NCI-H146 treated with DMSO at 0.1 percent for 48 hours (cell line): ENCODE measurements around the gene SLC6A19.

Experiments
- DNase-seq: peaks from one replicate; lab custom pipeline; 2025; ENCODE audit not compliant: unreplicated experiment; lab: John Stamatoyannopoulos, UW

The SLC6A19 gene

DNA sequence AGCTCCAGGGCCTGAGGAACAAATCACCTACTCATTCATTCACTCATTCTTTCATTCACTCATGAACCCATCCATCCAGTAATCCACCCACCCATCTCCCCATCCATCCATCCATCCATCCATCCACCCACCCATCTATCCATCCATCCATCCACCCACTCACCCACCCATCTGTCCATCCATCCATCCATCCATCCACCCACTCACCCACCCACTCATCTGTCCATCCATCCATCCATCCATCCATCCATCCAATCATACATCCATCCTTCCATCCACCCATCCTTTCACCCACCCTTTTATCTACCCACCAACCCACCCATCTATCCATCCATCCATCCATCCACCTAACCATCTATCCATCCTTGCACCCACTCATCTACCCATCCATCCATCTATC, 35.5 kb upstream of the SLC6A19 start:
- DNase-seq: no peak

- DNase-seq: no peak
These were observed 35.0 kb upstream of the SLC6A19 start for GRCh38 chr5:1166370-1166769.

DNA sequence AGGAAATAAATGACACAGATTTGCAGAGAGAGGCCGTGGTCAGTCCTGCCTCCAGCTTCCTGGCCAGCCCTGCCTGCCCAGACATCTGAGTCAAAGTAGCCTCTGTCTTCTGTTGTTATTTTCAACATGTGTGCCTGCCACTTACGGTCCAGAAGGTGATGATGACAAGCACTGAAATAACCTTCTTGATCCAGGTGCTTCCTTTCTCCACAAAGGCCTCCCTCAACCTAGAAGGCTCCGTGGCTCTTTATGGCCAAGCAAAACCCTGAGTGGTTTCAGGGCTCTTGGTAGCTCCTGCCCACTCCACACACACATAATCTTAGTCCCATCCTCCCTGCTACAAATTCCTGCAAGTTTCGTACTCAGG, 34.1 kb upstream of the SLC6A19 start:
- DNase-seq: no peak

GRCh38 chr5:1167728-1168709, 33.4 kb upstream of the SLC6A19 start:
- DNase-seq: peak; percentile 78

DNA sequence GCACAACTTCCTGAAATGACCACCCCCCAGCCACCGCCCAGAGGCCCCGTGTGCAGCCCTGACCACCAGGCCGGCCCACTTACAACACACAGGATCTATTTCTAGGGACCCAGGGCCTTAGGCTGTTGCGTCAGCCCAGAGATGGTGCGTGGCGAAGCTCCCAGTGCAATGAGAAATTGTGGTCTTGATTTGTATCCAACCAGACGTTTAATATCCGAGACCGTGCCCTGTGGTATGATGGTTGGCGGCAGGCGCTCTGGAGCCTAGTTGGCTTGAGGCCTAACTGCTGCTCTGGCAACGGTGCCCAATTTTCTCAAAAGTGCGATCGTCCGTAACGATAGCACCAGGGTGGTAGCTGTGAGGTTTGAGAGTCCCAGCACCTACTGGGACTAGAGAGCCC, 32.6 kb upstream of the SLC6A19 start:
- no peak for DNase-seq

DNA sequence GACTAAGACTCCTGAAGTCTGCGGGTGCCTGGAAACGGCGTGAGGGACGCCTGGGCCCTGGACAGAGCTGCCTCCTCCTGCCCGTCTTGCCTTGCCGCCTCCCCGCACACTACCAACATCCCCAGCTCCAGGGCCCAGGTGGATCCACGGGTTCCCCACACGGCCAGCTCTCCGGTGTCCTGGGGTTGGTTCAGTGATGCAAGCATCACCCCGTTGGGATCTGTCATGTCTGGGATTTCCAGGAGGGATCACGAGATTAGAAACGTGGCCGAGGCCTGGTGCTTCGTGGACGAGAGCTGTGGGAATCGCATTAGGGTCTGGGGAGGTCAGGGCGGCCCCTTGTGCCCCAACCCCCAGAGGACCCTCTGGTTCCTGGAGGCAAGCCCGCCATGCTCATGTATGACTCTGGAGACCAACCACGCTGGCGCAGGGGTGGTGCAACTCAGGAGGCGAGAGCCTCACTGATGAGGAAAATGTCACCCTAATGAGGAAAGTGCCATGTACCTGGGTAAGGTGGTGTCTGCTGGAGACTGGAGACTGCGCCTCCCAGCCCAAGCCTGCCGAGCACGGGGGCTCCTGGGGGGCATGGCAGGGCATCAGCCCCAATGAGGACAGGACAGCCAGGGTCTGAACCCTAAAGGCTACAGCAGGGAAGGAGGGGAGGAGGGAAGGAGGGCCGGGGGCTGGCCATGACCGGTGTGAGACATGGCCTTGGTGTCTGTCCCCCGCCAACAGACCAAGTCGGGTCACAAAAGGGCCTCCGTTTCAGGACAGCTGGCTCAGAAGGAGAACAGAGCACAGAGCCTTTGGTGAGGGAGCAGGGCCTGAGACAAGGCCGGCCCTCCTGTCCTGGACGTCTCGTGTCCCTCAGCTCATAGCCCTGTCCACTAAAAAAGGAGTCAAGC, 31.9 kb upstream of the SLC6A19 start:
- DNase-seq: no peak

GRCh38 chr5:1171340-1171941, 30.0 kb upstream of the SLC6A19 start:
- DNase-seq: no peak

DNA sequence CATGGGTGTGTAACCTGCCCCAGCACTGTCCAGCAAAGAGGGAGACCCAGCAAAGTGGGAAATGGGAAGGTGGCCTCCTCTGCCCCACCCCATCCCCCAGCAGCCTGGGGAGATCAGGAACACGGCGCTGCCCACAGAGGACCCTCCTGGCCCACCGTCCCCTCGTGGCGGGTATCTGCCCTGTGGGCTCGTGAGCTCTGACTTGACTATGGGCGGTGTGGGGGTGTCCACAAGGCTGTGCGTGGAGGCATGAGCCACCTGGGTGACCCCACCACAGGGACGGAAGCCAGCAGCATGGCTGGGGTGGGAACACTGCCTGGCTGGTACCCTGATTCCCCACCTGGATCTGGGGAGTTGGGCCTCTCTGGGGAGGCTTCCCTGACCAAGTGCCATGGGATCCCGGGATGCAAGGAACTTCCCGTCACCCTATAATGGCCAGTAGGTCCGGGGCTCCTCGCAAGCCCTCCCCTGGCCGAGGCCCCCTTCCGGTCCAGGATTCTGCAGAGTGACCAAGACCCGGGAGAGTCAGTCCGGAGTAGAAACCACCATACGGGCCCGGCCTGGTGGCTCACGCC, 29.3 kb upstream of the SLC6A19 start:
- DNase-seq: no peak

- no peak for DNase-seq
These were observed 28.6 kb upstream of the SLC6A19 start for GRCh38 chr5:1172670-1173404.

GRCh38 chr5:1173485-1174070, 27.8 kb upstream of the SLC6A19 start:
- DNase-seq: no peak

GRCh38 chr5:1174122-1174936, 27.1 kb upstream of the SLC6A19 start:
- peak; percentile 41 for DNase-seq

GRCh38 chr5:1175015-1175414, 26.4 kb upstream of the SLC6A19 start:
- DNase-seq: no peak

- no peak for DNase-seq
These were observed 25.5 kb upstream of the SLC6A19 start for GRCh38 chr5:1175801-1176472.

DNA sequence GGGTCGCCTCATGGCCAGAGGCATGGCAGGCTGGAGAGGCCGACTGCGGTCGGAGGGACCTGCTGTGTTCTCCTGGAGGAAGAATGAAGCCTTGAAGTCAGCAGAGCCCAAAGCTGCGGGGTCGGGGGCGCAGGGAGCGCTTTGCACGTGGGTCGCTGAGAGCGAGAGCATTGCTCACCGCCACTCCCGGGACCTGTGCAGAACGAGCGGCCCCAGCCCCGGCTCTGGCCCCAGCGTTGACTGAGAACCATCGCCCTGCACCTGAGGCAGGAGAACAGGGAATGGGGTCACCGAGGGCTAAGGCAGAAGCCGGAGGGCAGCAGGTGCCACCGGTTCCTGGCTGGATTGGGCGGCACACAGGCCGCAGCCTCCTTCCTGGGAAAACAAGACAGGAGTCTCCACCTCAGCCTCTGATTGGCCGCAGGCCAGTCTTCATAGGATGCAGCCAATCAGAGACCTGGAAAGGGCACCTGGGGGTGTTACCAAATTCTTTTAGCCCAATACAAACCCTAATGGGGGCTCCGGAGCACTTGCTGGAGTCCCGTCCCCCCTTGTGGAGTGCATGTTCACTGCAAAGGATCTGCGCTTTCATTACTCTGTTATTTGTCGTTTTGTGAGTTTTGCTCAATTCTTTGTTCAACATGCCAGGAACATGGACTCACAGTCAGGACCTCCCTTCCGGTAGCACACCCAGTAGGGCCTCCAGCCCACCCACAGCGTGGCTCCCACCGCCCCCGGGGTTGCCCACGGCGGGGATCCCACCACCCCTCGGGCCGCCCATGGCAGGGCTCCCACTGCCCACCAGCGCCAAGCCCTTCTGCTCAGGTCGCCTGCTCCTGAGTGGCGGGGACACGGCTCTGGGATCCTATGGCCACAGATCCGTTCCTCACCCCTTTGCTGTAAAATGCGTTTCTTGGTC, 24.7 kb upstream of the SLC6A19 start:
- no peak for DNase-seq

- no peak for DNase-seq
These were observed 23.4 kb upstream of the SLC6A19 start for GRCh38 chr5:1177826-1178528.

GRCh38 chr5:1178529-1179382, 22.6 kb upstream of the SLC6A19 start:
- no peak for DNase-seq
